Central memory CD8-positive, alpha-beta T cell (primary cell): ENCODE measurements around the gene TARBP1.
"Not testable (repeated sequence)": the region's sequence is repeated elsewhere in the genome, so short reads cannot be mapped to it uniquely, and the experiment has no call there.

ENCODE experiments used
- ATAC-seq: fragments of 150-1000 bp; cut with Tn5 transposase; replicated peaks from 2 replicates; pipeline ENCODE4 v1.10.0; 2022; ENCODE audit warnings: mild to moderate bottlenecking, moderate FRiP score, moderate number of reproducible peaks; ENCODE audit not compliant: poor library complexity, severe bottlenecking; ENCODE audit errors: extremely low read depth
- DNase-seq, 2 donors: peaks; one replicate each; pipeline ENCODE4 v3.0.0; 2021; ENCODE audit warnings: low spot score in 2 of 2
- H3K27ac Mint-ChIP-seq: one replicate; pipeline ENCODE4 v1.8.0; 2022; ENCODE audit warnings: low read depth, mild to moderate bottlenecking, moderate library complexity, mixed read lengths
- H3K27me3 Mint-ChIP-seq: one replicate; pipeline ENCODE4 v1.8.0; 2022; ENCODE audit warnings: mixed read lengths
- H3K36me3 Mint-ChIP-seq: one replicate; pipeline ENCODE4 v1.8.0; 2022; ENCODE audit warnings: mild to moderate bottlenecking, moderate library complexity, mixed read lengths; ENCODE audit not compliant: insufficient read depth
- H3K4me1 Mint-ChIP-seq: one replicate; pipeline ENCODE4 v1.8.0; 2022; ENCODE audit warnings: mixed read lengths
- H3K4me3 Mint-ChIP-seq: one replicate; pipeline ENCODE4 v1.8.0; 2022; ENCODE audit warnings: mild to moderate bottlenecking, moderate library complexity, mixed read lengths
- H3K9me3 Mint-ChIP-seq: one replicate; pipeline ENCODE4 v1.8.0; 2022; ENCODE audit warnings: mixed read lengths

TARBP1 gene

DNA sequence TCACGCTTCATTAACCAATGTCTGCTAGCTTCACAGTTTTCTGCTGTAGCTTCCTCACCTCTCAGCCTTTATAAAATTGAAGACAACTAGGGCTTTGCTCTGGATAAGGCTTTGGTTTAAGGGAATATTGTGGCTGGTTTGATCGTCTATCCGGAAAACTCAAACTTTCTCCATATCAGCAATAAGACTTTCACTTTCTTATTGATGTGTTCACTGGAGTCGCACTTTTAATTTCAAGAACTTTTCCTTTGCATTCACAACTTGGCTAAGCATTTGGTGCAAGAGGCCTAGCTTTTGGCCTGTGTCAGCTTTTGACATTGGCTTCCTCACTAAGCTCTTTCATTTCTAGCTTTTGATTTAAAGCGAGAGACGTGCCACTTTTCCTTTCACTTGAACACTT is 92.9 kb downstream of the TARBP1 start:
- Mint-ChIP-seq H3K36me3 (peaks cover 21% of the 10 kb centered on the region), H3K9me3 (no peaks in the 10 kb centered on the region), H3K27me3 (no peaks in the 10 kb centered on the region), H3K4me1 (peaks cover 23% of the 10 kb centered on the region), H3K27ac (peak overlapping the region; percentile 67), H3K4me3 (peak overlapping the region; percentile 32)
- DNase-seq: no peak
- no peak for ATAC-seq

GRCh38 chr1:234381699-234382555 is 97.1 kb downstream of the TARBP1 start:
- H3K27ac Mint-ChIP-seq: peak overlapping the region; percentile 12
- H3K9me3 Mint-ChIP-seq: no peaks in the 10 kb centered on the region
- peaks cover 41% of the 10 kb centered on the region for H3K4me1 Mint-ChIP-seq
- H3K27me3 Mint-ChIP-seq: no peaks in the 10 kb centered on the region
- ATAC-seq: no peak
- DNase-seq: no peak
- H3K36me3 Mint-ChIP-seq: peaks cover 31% of the 10 kb centered on the region
- no peak overlapping the region for H3K4me3 Mint-ChIP-seq

DNA sequence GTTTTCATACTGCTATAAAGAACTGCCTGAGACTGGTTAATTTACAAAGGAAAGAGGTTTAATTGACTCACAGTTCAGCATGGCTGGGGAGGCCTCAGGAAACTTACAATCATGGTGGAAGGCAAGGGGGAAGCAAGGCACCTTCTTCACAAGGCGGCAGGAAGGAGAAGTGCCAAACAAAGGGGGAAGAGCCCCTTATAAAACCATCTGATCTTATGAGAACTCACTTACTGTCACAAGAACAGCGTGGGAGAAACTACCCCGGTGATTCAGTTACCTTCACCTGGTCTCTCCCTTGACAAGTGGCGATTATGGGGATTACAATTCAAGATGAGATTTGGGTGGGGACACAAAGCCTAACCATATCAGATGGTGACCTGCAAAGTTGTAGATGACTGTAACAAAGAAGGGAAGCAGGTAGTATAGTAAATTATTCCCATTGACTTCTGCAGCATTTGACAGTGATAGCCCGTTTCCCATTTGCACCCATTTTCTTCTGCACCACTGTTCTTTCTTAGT is 99.3 kb downstream of the TARBP1 start:
- not testable (repeated sequence) for H3K9me3 Mint-ChIP-seq, ATAC-seq, DNase-seq, H3K27ac Mint-ChIP-seq, H3K27me3 Mint-ChIP-seq, H3K4me3 Mint-ChIP-seq
- Mint-ChIP-seq H3K36me3 (peaks cover 36% of the 10 kb centered on the region), H3K4me1 (peaks cover 38% of the 10 kb centered on the region)

- Mint-ChIP-seq H3K4me1 (peaks cover 55% of the 10 kb centered on the region), H3K27me3 (no peaks in the 10 kb centered on the region), H3K27ac (no peak overlapping the region), H3K9me3 (no peaks in the 10 kb centered on the region), H3K4me3 (peak overlapping the region; percentile 2), H3K36me3 (peaks cover 35% of the 10 kb centered on the region)
- ATAC-seq: no peak
- no peak for DNase-seq
Observed at GRCh38 chr1:234375672-234376071, 103.3 kb downstream of the TARBP1 start.

DNA sequence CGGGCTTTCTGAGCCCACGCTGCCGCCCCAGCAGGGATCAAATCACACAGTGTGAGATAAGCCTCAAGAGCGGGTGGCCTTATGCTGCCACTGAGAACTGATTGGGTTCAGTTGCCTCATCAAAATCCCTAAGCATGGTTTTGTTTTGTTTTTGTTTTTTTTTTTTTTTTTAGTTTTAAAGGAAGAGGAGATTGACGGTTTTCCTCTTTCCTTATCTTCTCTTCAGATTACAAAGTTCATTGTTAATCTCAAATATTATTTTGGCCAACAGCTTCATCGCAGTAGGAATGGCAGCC is 105.1 kb downstream of the TARBP1 start:
- Mint-ChIP-seq H3K4me3 (peak overlapping the region; percentile 92), H3K36me3 (peaks cover 33% of the 10 kb centered on the region), H3K27ac (peak overlapping the region; percentile 98), H3K4me1 (peaks cover 50% of the 10 kb centered on the region), H3K27me3 (no peaks in the 10 kb centered on the region), H3K9me3 (no peaks in the 10 kb centered on the region)
- ATAC-seq: peak; percentile 39
- no peak for DNase-seq

DNA sequence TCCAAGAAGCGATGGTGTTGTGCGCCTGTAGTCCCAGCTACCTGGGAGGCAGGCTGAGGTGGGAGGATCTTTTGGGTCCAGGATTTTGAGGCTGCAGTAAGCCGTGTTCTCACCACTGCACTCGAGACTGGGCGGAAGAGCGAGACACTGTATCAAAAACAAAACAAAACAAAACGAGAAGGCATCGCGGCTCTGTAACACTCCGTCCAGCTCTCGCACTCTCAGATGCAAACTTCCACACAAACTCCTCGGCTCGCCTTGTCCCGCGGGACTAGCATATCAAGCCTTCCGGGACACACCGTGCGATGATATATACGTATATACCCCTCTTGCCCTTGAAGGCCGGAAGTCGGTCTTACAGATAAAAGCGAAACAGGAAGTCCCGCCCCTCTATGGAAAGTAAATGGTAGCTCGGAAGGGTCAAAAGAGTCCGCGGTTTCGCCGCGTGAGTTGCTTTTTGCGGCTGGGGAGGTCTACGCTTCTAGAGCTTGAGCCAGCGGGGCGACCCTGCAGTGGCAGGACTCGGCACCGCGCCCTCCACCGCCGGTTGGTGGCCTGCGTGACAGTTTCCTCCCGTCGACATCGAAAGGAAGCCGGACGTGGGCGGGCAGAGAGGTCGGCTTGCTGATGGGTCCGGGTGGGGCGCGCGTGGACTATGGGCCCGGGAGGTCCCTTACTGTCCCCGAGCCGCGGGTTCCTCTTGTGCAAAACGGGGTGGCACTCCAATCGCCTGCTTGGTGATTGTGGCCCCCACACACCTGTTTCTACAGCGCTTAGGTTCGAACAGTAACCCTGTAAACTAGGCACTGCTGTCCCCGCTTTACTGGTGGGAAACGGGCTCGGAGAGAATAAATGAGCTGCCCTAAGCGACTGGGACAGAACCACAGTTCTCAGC is 105.7 kb downstream of the TARBP1 start, which contains the start of gene COA6:
TSS of gene COA6 (plus strand) at position 393 of the 895 bp plus-strand sequence. CDS start at position 404, 11 bp downstream.
- no peaks in the 10 kb centered on the region for H3K9me3 Mint-ChIP-seq
- H3K4me1 Mint-ChIP-seq: peaks cover 54% of the 10 kb centered on the region
- H3K27ac Mint-ChIP-seq: peak within 1 kb of the TSS; percentile 98
- peak within 1 kb of the TSS; percentile 92 for H3K4me3 Mint-ChIP-seq
- H3K36me3 Mint-ChIP-seq: peaks cover 31% of the 10 kb centered on the region
- DNase-seq (peak; percentile 88 to 89), ATAC-seq (peak; percentile 82)
- H3K27me3 Mint-ChIP-seq: no peaks in the 10 kb centered on the region

DNA sequence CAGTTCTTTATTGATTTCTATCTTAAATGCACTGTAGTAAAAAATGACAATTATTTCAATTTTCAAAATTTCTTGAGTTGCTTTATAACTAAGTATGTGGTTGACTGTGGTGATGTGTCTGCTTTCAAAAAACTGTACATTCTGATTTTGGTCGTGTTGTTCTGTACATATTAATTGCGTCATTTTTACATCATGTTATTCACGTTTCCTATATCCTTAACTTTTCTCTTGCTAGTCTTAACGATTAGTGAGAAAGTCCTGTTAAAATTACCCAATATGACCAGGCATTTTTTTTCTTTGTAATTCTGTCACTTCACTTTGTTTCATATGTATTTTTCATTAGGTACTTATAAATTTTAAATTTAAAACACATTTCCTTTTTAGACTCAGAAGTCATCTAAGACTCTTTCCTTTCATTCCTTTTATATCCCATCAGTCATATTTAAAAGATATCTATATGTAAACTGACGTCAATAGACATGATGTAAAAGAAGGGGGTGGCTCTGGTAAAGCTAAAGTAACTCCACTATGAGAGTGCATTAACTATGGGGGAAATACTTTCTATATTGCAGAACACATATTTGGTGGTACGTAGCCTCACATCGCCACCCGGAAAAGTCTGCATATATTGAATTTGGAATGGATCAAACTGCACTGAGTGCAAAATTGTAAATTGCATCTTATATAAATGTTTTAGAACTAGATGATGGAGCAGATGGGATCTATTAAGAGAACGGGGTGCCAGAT is 106.8 kb downstream of the TARBP1 start:
- Mint-ChIP-seq H3K4me3 (peak overlapping the region; percentile 92), H3K27ac (peak overlapping the region; percentile 98), H3K4me1 (peaks cover 49% of the 10 kb centered on the region), H3K27me3 (no peaks in the 10 kb centered on the region), H3K9me3 (no peaks in the 10 kb centered on the region), H3K36me3 (peaks cover 26% of the 10 kb centered on the region)
- ATAC-seq: no peak
- no peak for DNase-seq

DNA sequence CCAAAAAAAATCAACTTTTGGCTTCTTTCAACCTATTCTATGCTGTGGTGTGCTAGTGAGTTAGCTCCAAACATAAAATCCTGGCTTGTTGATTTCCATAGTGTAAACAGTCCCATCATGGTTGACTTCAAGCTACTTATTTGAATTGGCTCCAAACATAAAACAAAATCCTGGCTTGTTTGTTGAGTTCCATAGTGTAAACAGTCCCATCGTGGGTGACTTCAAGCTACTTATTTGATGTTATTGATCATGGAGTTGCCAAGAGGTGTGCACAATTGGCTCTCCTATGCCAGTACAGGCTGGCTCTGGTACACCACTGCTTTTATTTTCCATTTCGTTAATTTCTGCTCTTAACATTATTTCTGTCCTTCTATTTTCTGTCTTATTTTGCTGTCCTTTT is 107.6 kb downstream of the TARBP1 start:
- H3K36me3 Mint-ChIP-seq: peaks cover 20% of the 10 kb centered on the region
- DNase-seq: no peak
- no peaks in the 10 kb centered on the region for H3K9me3 Mint-ChIP-seq
- H3K4me1 Mint-ChIP-seq: peaks cover 46% of the 10 kb centered on the region
- H3K27ac Mint-ChIP-seq: peak overlapping the region; percentile 98
- H3K27me3 Mint-ChIP-seq: no peaks in the 10 kb centered on the region
- H3K4me3 Mint-ChIP-seq: no peak overlapping the region
- ATAC-seq: no peak

DNA sequence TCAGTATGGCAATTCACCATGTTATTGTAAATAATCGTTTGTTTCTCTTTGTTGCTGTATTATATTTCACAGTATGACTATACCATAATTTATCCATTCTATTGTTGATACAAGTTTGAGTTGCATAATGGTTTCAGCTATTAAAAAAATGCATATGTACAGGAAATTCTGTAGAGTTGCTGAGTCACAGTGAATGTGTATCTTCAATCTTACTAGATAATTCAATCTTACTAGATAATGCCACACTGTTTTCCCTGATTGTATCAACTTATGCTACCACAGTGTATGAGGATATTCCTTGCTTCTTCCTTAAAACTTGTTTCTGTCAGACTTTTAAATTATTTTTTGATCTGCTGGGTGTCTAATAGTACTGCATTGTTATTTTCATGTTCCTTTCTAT is 109.2 kb downstream of the TARBP1 start:
- H3K4me1 Mint-ChIP-seq: peaks cover 39% of the 10 kb centered on the region
- no peaks in the 10 kb centered on the region for H3K27me3 Mint-ChIP-seq
- DNase-seq (no peak), ATAC-seq (no peak)
- H3K9me3 Mint-ChIP-seq: no peaks in the 10 kb centered on the region
- no peak overlapping the region for H3K4me3 Mint-ChIP-seq
- no peak overlapping the region for H3K27ac Mint-ChIP-seq
- peaks cover 13% of the 10 kb centered on the region for H3K36me3 Mint-ChIP-seq

DNA sequence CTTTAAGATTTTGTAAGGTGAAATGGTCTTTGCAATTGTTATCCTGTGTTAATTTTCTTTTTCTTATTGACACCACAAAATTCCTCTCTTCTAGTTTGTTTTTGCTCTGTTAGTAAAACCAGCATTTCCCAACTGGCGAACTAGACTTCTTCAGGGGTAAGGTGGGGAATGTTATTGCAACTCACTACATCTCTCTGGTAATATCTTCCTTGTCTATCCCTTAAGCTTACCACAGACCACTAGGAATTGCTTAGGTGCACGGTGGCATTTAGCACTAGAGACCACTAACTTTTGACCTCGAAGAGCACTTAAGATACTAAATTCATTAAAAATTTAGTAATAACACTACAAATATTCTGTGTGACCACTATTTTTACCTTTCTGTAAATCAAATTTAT is 109.9 kb downstream of the TARBP1 start:
- Mint-ChIP-seq H3K9me3 (no peaks in the 10 kb centered on the region), H3K27ac (peak overlapping the region; percentile 22), H3K27me3 (no peaks in the 10 kb centered on the region), H3K4me3 (no peak overlapping the region), H3K36me3 (peaks cover 12% of the 10 kb centered on the region), H3K4me1 (peaks cover 32% of the 10 kb centered on the region)
- DNase-seq (no peak), ATAC-seq (no peak)

DNA sequence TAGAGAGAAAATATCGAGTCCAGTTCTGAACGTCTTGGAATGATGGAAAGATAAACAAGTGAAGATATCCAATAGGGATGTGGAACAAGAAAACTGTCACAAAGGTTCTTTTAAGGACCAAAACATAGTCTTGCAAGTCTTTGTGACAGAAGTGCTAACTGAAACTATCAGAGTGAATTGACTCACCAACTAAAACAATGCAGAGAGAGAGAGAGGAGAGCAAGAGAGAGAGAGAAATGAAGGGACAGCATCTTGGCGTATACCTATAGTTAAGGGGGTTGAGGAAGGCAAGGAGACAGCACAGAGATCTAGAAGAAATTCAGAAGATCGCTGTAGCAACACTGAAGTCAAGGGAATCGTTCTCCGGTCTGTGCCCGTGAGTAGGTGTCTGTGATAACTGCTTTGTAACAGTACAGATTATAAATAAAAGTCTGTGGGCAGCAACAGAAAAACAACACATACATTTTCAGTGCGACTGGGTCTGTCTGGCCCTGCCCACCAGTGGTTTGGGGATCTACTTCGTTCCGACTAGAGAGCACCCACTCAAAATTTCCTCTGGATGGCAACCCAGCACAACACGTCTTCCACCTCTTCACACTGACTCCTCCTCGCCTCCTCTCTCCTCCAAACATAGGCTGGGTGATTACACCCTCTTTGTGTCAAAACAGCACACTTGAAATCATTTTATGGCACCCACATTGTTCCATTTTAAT is 110.5 kb downstream of the TARBP1 start:
- Mint-ChIP-seq H3K27ac (peak overlapping the region; percentile 22), H3K27me3 (no peaks in the 10 kb centered on the region), H3K9me3 (no peaks in the 10 kb centered on the region), H3K36me3 (peaks cover 9% of the 10 kb centered on the region), H3K4me3 (no peak overlapping the region), H3K4me1 (peaks cover 28% of the 10 kb centered on the region)
- DNase-seq (no peak), ATAC-seq (no peak)

DNA sequence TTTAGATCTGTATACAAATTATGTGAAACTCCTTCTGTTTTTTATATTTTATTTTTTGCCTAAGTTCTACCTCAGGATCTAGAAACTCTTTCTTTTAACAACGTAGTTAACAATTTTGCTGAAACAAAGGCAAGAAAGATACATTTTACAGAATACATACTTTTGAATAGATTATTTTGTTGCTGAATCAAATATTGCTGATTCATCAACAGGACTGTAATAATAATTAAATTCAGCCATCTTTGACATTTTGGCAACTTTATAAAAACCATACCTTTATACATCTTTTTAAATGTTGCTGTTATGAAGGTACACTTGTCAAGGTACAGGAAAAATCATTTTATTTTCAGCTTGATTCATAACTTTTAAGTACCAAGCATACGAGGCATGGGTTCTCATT is 116.4 kb downstream of the TARBP1 start:
- Mint-ChIP-seq H3K27me3 (no peaks in the 10 kb centered on the region), H3K27ac (no peak overlapping the region), H3K4me1 (peaks cover 17% of the 10 kb centered on the region), H3K36me3 (peaks cover 2% of the 10 kb centered on the region), H3K9me3 (no peaks in the 10 kb centered on the region), H3K4me3 (no peak overlapping the region)
- ATAC-seq (no peak), DNase-seq (no peak)
